Neural cell (in vitro differentiated cells): ENCODE measurements around the gene ERBB3.

Source experiments
- CTCF ChIP-seq: fragments of 450-650 bp; IDR thresholded peaks from 2 replicates; pipeline ENCODE4 v1.5.1; 2014; ENCODE audit warnings: antibody characterized with exemption, mild to moderate bottlenecking, moderate library complexity; ENCODE audit not compliant: poor library complexity, severe bottlenecking
- MXI1 ChIP-seq: fragments of 450-650 bp; conservative IDR thresholded peaks from 2 replicates; pipeline ENCODE4 v1.6.1; 2014; ENCODE audit warnings: antibody characterized with exemption, mild to moderate bottlenecking; ENCODE audit not compliant: poor library complexity, severe bottlenecking
- POLR2AphosphoS5 ChIP-seq: IDR thresholded peaks from 2 replicates; pipeline ENCODE4 v1.6.1; 2012
- RAD21 ChIP-seq: fragments of 450-650 bp; conservative IDR thresholded peaks from 2 replicates; pipeline ENCODE4 v1.6.1; 2014; ENCODE audit warnings: antibody characterized with exemption, mild to moderate bottlenecking, moderate library complexity
- SMC3 ChIP-seq: fragments of 450-650 bp; conservative IDR thresholded peaks from 2 replicates; pipeline ENCODE4 v1.6.1; 2014; ENCODE audit warnings: antibody characterized with exemption, mild to moderate bottlenecking, moderate library complexity; ENCODE audit not compliant: poor library complexity
- TAF1 ChIP-seq: IDR thresholded peaks from 2 replicates; pipeline ENCODE4 v1.6.1; 2012; ENCODE audit warnings: low read depth

DNA sequence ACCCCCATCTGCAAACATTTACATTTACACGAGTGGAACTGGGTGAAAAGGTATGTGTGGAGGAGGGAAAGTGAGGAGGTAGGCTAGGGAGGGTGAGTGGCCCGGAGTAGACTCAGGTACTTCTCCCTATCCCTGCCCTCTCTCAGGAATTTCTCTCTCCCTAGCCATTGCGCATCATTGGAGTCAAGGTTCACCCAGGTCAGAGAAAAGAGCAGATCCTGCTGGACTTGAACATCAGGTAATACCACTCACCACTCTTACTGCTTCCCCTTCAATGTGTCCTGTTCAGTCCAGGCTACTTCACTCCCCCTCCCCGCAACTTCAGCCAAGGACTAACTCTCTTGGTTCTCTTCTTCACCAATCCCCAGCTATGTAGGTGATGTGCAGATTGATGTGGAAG lies 50.9 kb downstream of the ERBB3 start:
- TF ChIP-seq CTCF (no peak), POLR2AphosphoS5 (no peak), RAD21 (no peak), MXI1 (no peak), SMC3 (no peak), TAF1 (no peak)
